Measurements from ENCODE around the gene NOS1.
"Not testable (repeated sequence)": the region's sequence is repeated elsewhere in the genome, so short reads cannot be mapped to it uniquely, and the experiment has no call there.

NOS1 gene

DNA sequence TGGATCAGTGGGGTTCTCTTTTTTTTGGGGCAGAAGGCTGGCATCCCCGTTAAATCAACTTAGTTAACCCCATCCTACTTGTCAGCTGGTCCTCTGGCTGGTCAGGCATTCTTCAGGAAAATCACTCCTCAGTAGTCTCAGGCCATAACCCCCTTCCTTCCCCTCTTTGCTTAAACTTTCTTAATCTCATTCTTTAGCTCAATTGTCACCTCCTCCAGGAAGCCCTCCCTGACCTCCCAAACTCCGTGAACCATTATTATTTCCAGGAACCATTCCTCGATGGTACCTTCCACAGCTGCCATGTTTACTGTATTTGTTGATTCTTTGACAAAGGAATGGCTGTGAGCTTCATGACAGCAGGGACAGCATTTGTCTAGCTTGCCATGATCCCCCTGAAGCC lies 98.7 kb downstream of the NOS1 start:
- DNase-seq (ENCODE audit: low spot score), result no peak

DNA sequence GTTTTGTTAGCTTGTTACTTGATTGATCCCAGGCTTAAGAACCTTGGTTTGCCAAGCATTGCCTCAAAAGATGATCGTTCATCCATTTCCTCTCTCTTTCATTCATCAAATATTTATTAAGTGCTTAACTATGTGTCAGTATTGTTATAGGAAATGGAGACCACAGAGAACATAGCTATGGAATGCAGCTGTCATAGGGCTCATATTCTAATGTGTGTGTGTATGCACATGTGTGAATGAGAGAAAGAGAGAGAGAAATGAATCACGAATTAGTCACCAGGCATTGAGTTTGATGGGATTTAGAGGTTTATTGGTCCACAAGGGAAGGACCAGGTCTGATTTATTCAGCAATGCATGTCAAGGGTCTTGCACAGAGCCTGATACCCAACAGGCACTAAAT lies 100.2 kb downstream of the NOS1 start:
- no peak for DNase-seq (ENCODE audit: low spot score)

DNA sequence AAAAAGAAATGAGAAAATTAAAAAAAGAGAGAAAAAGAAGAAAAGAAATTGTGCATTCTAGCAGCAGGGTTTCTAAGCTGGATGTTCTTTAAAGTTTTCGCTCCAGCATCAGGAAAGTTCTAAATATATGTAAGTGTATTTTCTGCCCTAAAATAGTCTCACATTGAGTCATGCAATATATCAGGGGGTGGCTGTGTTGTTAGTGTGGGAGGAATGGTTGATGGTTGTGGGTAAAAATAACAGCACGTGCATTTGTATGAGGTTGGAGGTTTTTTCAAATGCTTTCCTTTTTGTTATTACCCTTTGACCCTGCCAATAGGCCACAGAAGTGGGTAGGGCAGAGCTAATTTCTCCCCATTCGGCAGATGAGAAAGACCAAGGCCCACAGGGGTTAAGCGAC lies 106.0 kb downstream of the NOS1 start:
- no peak for DNase-seq (ENCODE audit: low spot score)

DNA sequence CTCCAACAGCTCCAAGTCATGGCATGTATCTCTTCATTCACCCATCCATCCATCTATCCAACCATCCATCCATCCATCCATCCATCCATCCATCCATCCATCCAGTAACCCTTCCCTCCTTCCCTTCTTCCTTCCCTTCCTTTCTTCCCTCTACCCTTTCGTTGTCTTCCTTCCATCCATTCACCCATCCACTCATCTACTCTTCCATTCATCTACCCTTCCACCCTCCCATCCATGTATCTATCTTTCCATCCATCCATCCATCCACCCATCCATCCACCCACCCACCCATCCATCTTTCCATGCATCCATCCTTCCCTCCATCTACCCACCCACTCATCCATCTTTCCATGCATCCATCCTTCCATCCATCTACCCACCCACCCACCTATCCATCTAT lies 117.9 kb downstream of the NOS1 start:
- no peak for DNase-seq (ENCODE audit: low spot score)

DNA sequence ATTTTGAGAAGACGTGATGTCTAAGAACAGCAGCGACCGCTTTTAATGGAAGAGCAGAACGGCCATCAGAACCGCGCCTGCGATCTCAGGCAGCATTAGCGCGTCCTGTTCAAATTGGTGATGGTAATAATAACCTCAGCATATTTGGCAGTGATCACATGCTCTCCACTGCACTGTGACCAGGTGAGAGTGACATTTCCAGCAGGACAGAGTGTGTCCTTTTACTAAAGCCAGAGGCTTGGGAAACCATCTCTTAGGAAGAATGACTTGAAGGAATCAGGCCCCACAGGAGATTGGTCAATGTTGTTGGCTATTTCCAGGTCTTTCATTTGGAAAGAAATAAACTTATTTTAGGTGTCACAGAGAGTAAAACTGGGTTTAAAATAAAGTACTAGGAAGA lies 119.7 kb downstream of the NOS1 start:
- DNase-seq (ENCODE audit: low spot score), result no peak

DNA sequence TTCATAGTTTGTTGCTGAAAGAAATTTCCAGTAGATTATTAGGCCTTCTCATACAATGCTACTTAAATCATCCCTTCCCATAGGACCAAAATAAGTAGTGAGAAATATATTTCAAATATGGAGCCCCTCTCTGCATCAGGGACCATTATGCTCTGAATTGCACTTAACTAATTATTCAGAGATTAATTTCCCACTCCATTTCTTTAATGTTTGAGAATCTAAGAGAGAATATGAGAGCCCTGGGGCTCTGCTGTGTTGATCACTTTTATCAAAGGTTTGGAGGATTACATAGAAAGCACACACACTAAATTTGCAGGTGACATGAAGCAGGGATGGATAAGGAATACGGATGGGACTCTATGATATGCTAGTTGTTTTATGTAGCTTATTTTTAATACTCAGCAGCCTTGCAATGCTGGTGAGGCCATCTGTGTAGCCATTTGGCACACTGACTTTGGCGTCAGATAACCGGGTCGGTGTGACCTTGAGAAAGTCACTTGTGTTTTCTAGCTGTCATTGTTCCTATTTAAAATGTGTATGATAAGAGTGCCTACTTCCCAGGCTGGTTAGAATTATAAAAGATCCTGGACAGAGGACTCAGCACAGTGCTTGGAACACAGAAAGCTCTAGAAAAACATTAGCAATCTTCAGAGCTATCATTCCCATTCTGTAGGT lies 121.2 kb downstream of the NOS1 start:
- DNase-seq (ENCODE audit: low spot score), result no peak

DNA sequence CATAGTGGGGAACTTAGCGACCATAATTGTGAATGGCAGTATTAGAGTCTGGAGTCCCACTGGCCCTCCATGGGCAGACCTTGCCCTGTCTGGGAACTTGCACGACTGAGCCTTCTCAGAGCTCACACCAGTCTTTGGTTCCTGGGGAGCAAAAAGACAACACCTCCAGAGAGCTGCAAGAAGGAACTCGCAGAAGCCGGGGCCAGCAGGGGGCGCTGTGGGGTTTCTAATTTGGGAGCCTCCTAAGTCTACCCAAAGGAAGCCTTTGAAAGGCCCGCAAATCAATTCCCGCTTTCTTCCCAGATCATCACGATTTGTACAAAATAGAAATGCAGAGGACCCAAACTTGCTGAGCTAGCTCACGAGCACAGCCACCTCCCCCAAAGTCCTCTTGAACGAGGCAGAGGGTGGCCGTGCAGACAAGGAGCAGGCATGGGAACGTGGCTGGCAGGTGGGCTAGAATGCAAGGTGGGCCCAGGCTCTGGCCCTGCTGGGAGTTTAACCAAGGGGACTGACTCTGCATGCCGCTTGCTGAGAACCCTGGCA lies 124.9 kb downstream of the NOS1 start:
- peak; percentile 73 for DNase-seq (ENCODE audit: low spot score)

DNA sequence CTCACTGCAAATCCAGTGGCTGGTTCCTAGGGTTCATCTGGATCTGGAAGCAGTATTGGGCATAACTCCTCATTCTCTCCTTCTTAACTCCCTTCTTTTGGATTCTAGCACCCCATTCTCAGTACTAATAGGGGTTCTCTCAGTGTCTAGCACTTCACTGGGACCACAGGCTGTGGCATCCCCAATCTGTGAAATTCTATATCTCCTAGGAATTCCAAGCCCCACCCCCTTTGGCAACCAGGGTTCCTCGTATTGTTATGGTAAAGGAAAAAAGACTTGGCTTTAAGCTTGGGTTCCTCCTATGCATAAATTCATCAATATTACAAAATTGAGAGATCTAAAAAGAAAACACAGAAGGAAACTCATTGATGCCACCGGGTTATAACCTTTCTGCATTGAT lies 126.2 kb downstream of the NOS1 start:
- no peak for DNase-seq (ENCODE audit: low spot score)

DNA sequence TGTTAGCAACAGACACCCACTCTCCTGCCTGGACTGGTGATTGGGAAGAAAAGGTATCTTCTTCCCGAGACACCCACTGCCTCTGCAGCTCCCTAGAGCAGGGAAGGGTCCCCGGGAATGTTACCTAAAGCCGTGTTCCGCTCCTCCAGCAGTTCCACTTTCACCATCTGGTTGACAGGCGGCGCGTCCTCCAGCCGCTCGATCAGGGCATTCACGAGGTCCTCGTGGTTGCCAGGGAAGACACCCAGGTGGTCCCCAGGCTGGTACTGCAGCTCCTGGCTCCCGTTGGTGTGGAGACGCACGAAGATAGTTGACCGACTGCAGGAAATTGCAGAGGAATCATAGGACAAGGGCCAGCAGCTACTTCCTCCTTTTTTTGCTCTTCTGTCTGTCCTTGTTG lies 127.0 kb downstream of the NOS1 start:
- DNase-seq (ENCODE audit: low spot score), result no peak

DNA sequence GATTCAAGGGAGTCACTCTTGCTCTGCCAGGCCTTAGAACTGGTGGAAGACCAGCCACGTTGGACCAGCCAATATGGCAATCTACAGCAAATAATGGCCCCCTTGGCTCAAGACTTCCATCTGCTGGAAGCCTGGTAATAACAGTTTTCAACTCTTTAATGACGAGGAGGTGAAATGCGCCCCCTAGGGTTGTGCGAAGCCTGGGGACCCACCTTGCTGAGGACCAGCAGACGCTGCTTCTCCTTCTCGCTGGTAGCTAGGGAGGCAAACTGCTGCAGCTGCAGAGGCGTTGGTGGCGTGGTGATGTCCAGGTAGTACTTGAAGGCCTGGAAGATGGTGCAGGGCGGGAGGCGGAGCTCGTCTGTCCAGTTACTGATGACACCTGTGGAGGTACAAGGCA lies 129.7 kb downstream of the NOS1 start:
- DNase-seq (ENCODE audit: low spot score), result peak; percentile 21

DNA sequence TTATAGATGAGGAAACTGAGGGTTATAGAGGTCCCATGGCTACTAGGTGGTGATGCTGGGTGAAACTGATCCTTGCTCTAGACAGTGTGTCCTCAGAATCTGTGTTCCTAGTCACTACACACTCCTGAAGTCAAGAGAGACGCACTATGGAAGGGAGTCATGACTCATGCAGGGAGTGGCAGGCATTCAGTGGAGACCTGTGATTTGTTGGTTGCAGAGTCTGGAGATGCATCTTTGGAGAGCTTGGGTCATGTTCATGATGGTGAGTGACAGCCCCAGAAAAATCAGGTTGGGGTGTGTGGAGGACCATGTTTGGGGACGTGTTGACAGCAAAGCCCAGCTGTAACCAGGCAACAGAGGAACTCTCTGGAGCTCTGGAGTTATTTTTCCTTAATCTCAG lies 133.2 kb downstream of the NOS1 start:
- no peak for DNase-seq (ENCODE audit: low spot score)

DNA sequence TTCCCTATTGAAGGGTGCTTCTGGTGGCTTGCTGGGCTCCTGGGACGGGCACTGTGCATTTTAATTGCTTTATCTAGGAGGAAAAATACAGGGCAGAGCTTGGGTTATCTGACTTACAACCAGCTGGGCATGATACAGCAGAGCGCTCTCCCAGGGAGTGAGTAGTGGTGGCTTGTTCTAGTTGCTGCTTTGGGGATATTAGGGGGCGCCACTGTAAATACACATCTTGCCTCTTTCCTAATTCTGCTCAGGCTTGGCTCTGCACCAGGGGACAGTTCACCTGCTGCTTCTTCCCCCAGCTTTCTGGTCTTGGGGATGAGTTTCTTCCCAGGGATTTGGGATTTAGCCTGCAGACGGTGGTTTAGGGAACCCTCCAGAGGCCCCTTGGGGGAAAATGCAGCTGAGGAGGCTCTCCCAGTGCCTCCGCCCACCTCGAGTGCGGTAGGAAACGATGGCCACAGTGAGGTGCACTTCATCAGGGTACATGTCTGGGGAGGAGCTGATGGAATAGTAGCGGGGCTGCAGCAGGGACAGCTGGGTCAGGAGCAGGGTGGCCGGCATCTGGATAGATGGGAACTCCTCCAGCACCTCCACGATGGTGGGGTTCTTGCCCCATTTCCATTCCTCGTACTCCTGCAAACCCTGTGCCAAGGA lies 134.3 kb downstream of the NOS1 start:
- no peak for DNase-seq (ENCODE audit: low spot score)

DNA sequence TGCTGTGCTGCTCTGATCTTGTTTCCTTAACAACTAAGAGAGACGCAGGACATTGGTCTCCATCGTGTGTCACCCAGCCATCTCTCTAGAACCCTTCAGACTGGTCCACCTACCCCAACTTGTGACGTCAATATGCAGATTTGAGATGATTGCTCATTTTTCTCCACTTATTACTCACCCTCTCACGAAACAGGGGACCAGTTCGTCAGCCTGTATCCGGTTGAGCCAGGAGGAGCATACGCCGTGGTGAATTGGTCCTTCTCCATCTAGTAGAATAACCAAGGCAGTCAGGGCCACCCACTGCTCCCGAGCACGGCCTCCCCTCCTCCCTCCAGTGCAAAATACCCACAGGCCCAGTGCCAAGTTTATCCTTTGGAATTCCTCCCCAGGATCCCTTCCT lies 134.9 kb downstream of the NOS1 start:
- no peak for DNase-seq (ENCODE audit: low spot score)

DNA sequence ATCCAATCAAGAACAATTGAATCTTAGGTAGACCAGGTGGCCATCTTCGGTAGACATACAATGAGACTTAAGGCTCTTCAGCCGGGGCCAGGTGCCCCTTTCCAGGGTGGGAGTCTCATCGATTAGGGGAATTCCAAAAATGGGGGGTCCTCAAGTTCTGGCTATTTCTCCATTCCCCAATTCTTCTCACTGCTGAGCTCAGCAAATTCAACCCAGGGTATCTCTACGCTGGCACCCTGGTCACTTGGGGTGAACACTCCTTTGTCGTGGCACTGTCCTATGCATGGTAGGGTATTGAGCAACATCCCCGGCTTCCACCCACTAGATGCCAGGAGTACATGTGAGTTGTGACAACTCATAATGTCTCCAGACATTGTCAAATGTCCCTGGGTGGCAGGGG lies 136.2 kb downstream of the NOS1 start:
- DNase-seq (ENCODE audit: low spot score), result no peak

DNA sequence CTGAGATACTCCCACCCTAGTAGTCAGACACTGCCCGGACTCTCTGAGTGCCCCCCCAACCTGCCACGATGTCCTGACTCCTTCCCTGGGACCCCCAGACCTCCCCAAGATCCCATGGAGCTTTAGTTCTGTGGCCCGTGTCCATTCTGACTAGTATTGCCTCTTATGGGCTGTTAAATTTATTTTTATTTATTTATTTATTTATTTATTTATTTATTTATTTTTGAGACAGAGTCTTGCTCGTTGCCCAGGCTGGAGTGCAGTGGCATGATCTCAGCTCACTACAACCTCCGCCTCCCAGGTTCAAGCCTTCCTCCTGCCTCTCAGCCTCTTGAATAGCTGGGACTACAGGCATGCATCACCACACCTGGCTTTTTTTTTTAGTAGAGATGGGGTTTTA lies 140.5 kb downstream of the NOS1 start:
- not testable (repeated sequence) for DNase-seq (ENCODE audit: low spot score)

DNA sequence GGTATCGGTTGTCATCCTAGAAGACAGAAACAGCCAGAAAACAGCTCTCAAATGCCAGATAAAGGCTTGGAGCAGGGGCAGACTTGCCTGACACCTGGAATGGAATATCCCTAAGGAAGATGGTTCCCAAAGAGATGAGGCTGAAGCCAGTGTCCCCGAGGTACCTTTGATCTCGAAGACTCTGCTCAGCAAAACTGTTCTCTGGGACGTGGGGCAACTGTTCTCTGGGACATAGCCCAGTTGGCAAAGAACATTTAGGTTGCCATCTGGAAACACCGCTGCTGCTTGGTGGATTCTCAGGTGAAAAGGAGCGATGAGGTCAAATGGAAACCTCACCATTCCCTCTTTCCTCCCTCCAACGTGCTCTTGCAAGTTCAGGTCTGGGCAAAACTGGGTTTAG lies 143.3 kb downstream of the NOS1 start:
- DNase-seq (ENCODE audit: low spot score), result no peak

DNA sequence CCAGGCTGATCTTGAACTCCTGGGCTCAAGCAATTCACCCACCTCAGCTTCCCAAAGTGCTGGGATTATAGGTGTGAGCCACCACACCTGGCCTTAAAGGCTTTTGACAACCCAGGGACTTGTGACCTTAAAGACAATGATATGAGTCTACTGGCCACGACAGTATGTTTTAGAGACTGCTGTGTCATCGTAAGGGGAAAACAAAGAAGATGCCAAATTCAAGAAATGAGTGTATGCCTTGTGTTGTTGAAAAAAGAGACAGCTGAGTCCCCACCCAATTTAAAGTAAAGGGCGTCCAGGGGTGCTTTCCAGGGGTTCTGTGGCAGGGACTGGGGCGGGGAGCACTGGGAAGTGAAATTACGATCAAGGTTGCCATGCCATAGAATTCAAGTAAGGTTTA lies 144.7 kb downstream of the NOS1 start:
- no peak for DNase-seq (ENCODE audit: low spot score)

DNA sequence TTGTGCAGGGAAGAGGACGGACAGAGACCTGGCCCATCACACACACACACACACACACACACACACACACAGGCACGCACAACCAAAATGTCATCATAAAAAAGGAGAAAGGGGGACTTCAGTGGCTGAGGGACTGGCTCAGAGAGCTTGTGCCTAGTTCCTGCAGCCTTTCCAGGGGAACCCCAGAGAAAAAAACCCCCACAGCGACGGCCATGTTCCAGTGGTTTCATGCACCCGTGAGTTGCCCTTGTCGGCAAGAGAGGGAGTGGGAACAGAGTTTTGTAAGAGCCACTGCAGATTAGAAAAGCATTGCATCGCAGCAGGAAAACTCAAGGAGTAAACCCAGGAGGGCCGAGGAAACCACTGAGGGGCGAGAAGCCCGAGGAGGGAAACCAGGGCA lies 146.6 kb downstream of the NOS1 start:
- DNase-seq (ENCODE audit: low spot score), result no peak

DNA sequence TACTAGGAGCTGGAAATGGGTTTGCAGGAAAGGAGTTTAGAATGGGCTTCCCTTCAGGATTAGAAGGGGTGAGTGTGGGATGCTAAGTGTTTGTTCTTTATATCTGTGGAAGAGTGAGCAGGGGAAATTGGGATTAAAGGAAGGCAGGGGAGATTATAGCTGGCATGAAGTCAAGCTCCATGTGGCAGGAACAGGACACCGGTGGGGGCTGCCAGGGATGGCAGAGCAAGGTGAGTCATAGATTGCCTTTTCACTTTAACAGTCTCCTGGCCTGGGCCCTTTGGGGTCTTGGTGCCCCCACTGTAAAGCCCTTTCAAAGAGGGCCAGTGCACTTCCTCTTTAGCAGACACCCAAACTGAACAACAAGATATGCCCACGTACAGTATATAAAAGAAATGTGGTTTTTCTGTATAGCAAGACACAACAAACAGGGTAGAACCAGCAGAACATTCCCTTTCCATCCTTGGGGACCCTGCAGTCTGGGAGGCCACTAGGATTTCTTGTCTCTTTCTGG lies 148.1 kb downstream of the NOS1 start:
- no peak for DNase-seq (ENCODE audit: low spot score)

DNA sequence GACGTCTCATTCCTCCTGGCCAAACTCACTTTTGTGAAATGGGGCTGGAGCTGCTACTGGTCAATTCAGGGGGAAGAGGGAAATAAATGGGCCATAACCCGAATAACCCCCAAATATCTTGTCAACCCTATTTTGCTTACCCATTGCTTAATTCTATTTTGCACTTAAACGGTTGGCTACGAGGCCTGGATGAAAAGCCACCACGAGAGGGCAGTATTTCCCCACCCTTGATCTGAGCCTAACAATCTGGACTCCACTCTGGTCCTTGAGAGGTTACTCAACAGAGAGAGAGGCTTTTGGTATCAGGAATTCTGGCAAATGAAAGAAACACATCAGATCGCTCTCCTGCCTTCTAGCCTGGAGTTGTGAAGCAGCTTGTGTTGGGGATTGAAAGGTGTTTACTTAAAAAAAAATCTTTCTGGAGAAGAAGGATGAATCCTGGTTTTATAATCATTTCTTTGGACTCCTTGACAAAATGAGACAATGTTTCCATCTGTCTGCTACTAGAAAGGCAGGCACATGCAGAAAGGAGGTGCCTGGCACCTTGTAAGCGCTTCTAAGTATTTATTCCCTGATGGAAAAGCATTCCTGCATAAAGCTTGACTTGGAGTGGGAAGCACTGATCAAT lies 148.7 kb downstream of the NOS1 start:
- DNase-seq (ENCODE audit: low spot score), result peak; percentile 83

DNA sequence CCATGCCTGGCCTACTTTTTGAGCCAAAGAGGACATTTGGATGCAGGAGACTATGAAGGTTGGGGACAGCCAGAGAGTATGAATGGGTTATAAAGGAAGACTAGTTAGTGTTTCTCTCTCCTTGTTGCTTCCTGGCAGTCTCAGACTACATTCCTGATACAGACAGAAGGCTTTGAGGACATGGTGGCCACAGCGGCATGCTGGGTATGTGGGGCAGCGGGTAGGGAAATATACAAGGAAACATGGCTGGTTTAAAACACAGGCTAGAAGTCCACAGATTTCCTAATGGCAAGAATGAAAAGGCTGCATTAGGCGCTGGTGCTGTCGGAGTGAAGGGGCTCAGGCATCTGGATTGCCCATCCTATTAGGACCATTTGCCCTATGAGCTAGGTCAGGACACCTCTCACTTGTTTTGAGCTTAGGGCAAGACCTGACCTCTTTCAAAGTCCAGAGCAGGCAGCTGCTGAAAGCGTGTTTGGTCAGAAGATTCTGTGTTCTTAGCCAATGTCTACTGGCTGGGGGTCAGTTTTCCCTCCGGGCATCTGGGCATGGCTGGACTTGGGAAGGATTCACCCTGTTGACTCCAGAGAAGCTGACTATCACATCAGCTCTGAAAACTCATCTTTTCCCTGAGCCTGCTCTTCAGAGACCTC lies 151.0 kb downstream of the NOS1 start:
- DNase-seq (ENCODE audit: low spot score), result no peak

DNA sequence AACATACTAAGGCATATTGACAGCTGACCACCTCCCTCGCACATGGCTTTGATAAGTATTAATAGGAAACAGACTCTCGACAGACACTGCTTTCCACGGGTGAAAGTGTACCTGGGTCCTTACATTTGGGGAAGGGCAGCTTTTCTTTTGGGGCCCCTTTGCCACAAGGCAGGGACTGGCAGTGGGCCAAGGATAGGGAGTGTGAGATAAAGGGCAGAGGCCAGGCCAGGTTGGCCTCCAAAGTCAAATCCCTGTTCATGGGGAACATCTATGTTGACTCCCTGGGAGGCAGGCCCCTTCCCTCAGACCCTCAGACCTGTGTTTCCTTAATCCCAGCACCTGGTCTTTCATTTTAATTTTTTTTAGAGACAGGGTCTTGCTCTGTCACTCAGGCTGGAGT lies 151.8 kb downstream of the NOS1 start:
- no peak for DNase-seq (ENCODE audit: low spot score)
